Mucosa of descending colon (tissue), 3 donors: ENCODE measurements around the gene CCDC89. TPM values are rescaled to one million over a fixed set of nuclear protein-coding genes. Genes with fewer than 3 reads are reported as not detected.

Experiments
- ATAC-seq: fragments of 200-7000 bp; cut with Tn5 transposase; one replicate; pipeline ENCODE4 v1.9.1; 2020; ENCODE audit warnings: mild to moderate bottlenecking, moderate library complexity
- DNase-seq, 3 donors: peaks; one replicate each; pipeline ENCODE4 v3.0.0-alpha.2; 2020
- H3K36me3 ChIP-seq: fragments of 200-600 bp; one replicate; pipeline ENCODE4 v1.8.0; 2021; ENCODE audit warnings: low read depth, mild to moderate bottlenecking
- H3K4me1 ChIP-seq: fragments of 200-600 bp; one replicate; pipeline ENCODE4 v1.8.0; 2021; ENCODE audit warnings: low read depth, mild to moderate bottlenecking
- H3K4me3 ChIP-seq: fragments of 200-600 bp; one replicate; pipeline ENCODE4 v1.8.0; 2021; ENCODE audit warnings: mild to moderate bottlenecking
- H3K9me3 ChIP-seq: fragments of 200-600 bp; one replicate; pipeline ENCODE4 v1.8.0; 2021; ENCODE audit warnings: mild to moderate bottlenecking
- intact Hi-C, 2 donors: fragments of 100-400 bp; cut with DNase I in 1 of 2; cut with micrococcal nuclease in 1 of 2; formaldehyde crosslinking; loops; one replicate each; pipeline versions ENCODE4 v1.11.0 to v1.11.1; 2022; cut with DNase I, micrococcal nuclease
- total RNA-seq, 3 donors: library from RNA; stranded (reverse); fragmentation: NEBNext Ultra II Directional in 2 of 3; extraction: Animal tissue kit (Norgen Biotek cat#: 25700) in 2 of 3; gene quantifications; one replicate each; pipeline versions ENCODE4 v1.2.1 to v1.2.4, GENCODE V29; 2021 to 2023
- TF ChIP-seq, protein P1 (sequence below): fragments of 200-600 bp; IDR thresholded peaks from one replicate; pipeline ENCODE4 v1.8.0; 2022; ENCODE audit warnings: antibody characterized with exemption, mild to moderate bottlenecking
- donor health status: DM: no; HTN: no; CAD: no; lungs with moderate emphysema.
- donor health status: DM: no; HTN: no; CAD: no.
- donor health status: DM: no; HTN: yes; CAD: no.

The CCDC89 gene
- total RNA-seq, 3 donors from 2014 or later, result 4.1 to 6.4 (median 4.1) TPM

DNA sequence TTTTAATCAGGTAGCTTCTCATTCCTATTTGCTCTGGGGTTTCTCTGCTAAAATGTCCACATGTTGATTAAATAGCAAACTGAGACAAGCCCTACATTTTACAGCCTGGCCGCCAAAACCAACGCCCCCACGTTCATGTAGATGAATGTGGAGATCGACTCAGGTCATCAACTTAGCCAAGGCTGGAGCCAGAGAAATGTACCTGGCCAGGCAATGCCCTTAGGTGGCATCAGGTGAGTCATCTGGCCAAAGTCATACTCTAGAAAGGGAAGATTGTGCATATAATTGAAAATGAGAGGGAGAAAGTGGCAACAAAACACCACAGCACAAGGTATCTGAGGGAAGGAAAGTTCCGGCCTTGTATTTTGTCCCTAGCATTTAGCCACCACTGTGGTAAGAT, 37.1 kb upstream of the CCDC89 start:
- intact Hi-C loops, result no loop called here
- Histone ChIP-seq H3K4me1 (no peaks in the 10 kb centered on the region), H3K4me3 (no peak overlapping the region), H3K36me3 (no peaks in the 10 kb centered on the region), H3K9me3 (no peaks in the 10 kb centered on the region)
- TF ChIP-seq, protein P1, sequence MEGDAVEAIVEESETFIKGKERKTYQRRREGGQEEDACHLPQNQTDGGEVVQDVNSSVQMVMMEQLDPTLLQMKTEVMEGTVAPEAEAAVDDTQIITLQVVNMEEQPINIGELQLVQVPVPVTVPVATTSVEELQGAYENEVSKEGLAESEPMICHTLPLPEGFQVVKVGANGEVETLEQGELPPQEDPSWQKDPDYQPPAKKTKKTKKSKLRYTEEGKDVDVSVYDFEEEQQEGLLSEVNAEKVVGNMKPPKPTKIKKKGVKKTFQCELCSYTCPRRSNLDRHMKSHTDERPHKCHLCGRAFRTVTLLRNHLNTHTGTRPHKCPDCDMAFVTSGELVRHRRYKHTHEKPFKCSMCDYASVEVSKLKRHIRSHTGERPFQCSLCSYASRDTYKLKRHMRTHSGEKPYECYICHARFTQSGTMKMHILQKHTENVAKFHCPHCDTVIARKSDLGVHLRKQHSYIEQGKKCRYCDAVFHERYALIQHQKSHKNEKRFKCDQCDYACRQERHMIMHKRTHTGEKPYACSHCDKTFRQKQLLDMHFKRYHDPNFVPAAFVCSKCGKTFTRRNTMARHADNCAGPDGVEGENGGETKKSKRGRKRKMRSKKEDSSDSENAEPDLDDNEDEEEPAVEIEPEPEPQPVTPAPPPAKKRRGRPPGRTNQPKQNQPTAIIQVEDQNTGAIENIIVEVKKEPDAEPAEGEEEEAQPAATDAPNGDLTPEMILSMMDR, result no peak
- DNase-seq (no peak), ATAC-seq (peak; percentile 71)

DNA sequence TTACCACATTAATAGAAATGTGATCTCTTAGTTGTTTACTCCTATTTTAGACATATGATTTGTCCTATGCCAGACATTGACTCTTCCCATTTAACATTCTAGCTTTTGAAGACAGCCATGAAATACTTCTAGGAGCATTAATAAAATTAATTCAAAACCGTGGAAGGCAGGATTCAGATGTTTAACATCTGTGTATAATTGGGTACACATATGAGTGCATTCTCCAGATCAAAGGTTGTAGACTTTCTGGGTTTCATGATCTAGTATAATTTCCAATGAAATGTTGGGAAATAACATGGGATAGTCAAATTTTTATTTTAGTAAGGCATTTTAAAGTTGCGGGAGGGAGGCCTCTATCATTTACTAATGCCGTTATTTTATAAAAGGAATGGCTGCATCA, 35.2 kb upstream of the CCDC89 start:
- Histone ChIP-seq H3K36me3 (no peaks in the 10 kb centered on the region), H3K4me3 (no peak overlapping the region), H3K4me1 (no peaks in the 10 kb centered on the region), H3K9me3 (no peaks in the 10 kb centered on the region)
- no peak for ATAC-seq
- no peak for DNase-seq
- intact Hi-C loops, result no loop called here
- TF ChIP-seq, protein P1, result no peak

DNA sequence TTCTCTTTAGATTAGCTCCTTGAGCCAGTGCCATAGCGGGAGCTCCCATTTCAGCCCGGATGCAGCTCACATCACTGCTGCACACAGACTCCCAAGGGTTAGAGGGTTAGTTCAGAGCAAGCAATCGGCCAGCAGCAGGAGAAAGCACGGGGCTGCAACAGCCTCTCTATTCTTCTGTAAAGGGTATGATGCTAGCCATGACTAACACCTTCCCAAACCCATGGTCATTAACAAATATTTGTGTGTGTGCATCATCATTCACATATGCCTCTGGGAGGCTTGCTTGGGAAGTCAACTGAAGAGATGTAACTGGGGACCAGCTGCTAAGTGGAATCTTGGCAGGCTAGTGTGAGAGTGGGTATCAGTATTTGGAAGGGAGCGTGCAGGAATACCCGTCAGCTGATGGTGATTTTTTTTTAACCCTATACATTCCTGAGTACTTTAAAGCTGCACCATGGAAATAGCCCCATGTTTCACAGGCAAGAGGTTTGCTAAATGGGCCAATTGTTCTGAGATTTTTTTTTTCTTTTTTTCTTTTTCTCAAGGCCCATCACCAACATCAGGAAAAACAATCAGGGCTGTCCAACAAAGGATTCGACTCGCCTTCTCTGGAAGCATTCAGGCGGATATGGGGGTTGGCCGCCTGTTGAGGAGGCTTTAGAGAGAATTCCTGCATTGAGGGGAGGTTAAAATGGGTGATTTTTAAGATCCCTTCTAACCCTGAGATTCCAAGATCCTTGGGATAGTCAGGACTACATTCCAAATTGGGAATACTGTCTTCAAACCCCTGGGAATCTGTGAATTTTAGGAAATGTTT, 33.2 kb upstream of the CCDC89 start:
- no peaks in the 10 kb centered on the region for H3K9me3 ChIP-seq
- H3K4me1 ChIP-seq, result no peaks in the 10 kb centered on the region
- no peaks in the 10 kb centered on the region for H3K36me3 ChIP-seq
- no peak overlapping the region for H3K4me3 ChIP-seq
- ATAC-seq, result peak; percentile 62
- TF ChIP-seq, protein P1, result no peak
- intact Hi-C loops, result no loop called here
- DNase-seq, result peak in 1 of 3 donors; percentile 49

DNA sequence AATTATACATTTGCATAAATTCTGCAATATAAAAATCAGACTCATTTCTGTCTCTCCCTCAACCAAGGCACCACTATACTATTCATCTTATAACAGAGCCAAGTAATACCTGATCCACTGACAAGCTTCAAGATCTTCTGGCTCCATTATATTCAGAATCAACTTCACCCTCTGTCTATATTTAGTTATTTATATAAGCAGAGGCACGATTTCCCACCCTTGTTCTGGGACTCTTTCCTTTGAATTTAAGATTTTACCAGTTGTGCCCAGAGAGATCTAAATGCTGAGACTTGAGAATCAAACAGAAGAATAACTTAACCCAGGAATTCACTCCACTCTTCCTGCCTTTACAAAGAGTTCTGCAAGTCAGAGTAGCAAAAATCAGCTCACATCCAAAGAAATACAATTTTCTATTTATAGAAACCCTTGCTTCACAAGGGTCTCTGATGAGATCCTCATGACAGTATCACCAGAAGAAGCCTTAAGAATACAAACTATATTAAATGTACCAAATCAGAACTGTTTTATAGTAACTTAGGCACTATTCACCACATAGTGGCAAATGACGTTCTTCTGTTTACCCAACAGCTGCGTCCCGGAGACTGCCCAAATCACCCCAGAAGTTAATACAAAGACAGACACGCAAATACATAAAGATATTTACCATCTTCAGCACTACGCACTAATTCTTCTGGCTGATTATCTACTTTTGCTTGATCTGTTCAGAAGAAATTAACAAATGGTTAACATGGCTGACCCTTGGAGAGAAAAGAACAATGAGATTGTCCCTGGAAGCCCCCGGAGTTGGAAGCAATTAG, 32.3 kb upstream of the CCDC89 start:
- intact Hi-C loops, result no loop called here
- H3K4me3 ChIP-seq, result no peak overlapping the region
- H3K36me3 ChIP-seq, result no peaks in the 10 kb centered on the region
- TF ChIP-seq, protein P1, result no peak
- no peaks in the 10 kb centered on the region for H3K9me3 ChIP-seq
- H3K4me1 ChIP-seq, result no peaks in the 10 kb centered on the region
- ATAC-seq, result no peak
- DNase-seq, result no peak

DNA sequence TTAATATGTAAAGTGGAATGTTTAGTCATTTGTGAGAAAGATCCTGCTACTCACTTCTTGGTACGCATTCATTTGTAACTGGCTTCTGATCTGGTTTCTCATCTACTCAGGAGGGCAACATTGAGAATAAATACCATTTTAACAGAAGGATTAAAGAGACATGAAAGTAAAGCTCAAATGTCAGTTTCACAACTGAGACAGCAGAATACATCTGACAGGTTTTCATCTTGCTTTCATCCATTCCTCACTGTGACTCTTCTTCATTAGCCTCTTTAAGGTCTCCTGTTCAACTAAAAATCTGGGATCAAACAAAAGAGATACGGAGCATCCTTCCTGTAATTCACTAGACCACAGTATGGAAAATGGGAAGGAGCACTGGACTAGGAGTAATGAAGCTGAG, 31.4 kb upstream of the CCDC89 start:
- no peaks in the 10 kb centered on the region for H3K9me3 ChIP-seq
- H3K4me3 ChIP-seq, result no peak overlapping the region
- TF ChIP-seq, protein P1, result no peak
- ATAC-seq (no peak), DNase-seq (no peak)
- no peaks in the 10 kb centered on the region for H3K4me1 ChIP-seq
- intact Hi-C loops, result no loop called here
- no peaks in the 10 kb centered on the region for H3K36me3 ChIP-seq
